Nephron progenitor cell (in vitro differentiated cells): Measurements from ENCODE around the gene NRF1.
"Not testable (repeated sequence)": the region's sequence is repeated elsewhere in the genome, so short reads cannot be mapped to it uniquely, and the experiment has no call there.

ENCODE experiments used
- DNase-seq: peaks from one replicate; pipeline ENCODE4 v3.0.0; 2021
- H3K27ac Mint-ChIP-seq: 2 replicates; pipeline ENCODE4 v1.8.0; 2021; ENCODE audit warnings: mild to moderate bottlenecking, moderate library complexity, mixed read lengths
- H3K27me3 Mint-ChIP-seq: 2 replicates; pipeline ENCODE4 v1.8.0; 2021; ENCODE audit warnings: mild to moderate bottlenecking, low read depth, mixed read lengths; ENCODE audit not compliant: poor library complexity
- H3K36me3 Mint-ChIP-seq: 2 replicates; pipeline ENCODE4 v1.8.0; 2021; ENCODE audit warnings: low read depth, mixed read lengths
- H3K4me1 Mint-ChIP-seq: 2 replicates; pipeline ENCODE4 v1.8.0; 2021; ENCODE audit warnings: mixed read lengths
- H3K4me3 Mint-ChIP-seq: 2 replicates; pipeline ENCODE4 v1.8.0; 2021; ENCODE audit warnings: mild to moderate bottlenecking, moderate library complexity, mixed read lengths
- H3K9me3 Mint-ChIP-seq: 2 replicates; pipeline ENCODE4 v1.8.0; 2021; ENCODE audit warnings: mild to moderate bottlenecking, moderate library complexity, mixed read lengths
- TF ChIP-seq, protein P1 (sequence below): fragments of 200-600 bp; sonication (generic); IDR thresholded peaks from 2 replicates; pipeline ENCODE4 v1.5.0; 2021; ENCODE audit warnings: antibody characterized with exemption

The NRF1 gene

DNA sequence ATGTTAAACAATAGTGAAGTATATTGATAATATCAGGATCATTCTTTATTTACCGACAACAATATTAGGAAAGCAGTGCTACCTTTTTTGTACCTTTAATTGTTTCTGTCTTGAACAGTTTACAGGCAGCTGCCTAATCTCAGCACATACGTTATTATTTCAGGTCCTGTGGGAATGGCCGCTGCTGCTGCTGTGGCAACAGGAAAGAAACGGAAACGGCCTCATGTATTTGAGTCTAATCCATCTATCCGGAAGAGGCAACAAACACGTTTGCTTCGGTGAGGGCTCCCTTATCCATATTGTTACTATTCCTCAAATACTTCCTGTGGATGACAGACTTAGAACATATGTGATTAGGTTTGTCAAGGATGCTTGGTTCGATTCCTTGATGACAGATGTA is 59.7 kb downstream of the NRF1 start:
- TF ChIP-seq, protein P1, sequence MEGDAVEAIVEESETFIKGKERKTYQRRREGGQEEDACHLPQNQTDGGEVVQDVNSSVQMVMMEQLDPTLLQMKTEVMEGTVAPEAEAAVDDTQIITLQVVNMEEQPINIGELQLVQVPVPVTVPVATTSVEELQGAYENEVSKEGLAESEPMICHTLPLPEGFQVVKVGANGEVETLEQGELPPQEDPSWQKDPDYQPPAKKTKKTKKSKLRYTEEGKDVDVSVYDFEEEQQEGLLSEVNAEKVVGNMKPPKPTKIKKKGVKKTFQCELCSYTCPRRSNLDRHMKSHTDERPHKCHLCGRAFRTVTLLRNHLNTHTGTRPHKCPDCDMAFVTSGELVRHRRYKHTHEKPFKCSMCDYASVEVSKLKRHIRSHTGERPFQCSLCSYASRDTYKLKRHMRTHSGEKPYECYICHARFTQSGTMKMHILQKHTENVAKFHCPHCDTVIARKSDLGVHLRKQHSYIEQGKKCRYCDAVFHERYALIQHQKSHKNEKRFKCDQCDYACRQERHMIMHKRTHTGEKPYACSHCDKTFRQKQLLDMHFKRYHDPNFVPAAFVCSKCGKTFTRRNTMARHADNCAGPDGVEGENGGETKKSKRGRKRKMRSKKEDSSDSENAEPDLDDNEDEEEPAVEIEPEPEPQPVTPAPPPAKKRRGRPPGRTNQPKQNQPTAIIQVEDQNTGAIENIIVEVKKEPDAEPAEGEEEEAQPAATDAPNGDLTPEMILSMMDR = no peak
- Mint-ChIP-seq H3K27me3 (no peaks in the 10 kb centered on the region), H3K4me1 (no peaks in the 10 kb centered on the region), H3K36me3 (peaks cover 39% of the 10 kb centered on the region), H3K27ac (no peak overlapping the region), H3K4me3 (no peak overlapping the region), H3K9me3 (peaks cover 21% of the 10 kb centered on the region)
- no peak for DNase-seq

DNA sequence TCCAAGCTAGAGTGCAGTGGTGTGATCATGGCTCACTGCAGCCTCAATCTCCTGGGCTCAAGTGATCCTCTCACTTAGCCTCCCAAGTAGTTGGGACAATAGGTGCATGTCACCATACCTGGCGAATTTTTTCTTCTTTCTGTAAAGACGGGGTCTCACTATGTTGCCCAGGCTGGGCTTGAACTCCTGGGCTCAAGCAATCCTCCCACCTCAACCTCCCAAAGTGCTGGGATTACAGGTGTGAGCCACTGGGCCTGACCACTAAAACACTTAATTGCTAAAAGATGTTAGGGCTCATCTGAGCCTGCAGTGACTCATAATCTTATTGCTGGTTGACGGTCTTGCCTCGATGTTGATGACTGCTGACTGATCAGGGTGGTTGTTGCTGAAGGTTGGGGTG is 63.0 kb downstream of the NRF1 start:
- H3K36me3 Mint-ChIP-seq = peaks cover 55% of the 10 kb centered on the region
- H3K4me1 Mint-ChIP-seq, DNase-seq, H3K27ac Mint-ChIP-seq, H3K27me3 Mint-ChIP-seq, H3K4me3 Mint-ChIP-seq: not testable (repeated sequence)
- peaks cover 26% of the 10 kb centered on the region for H3K9me3 Mint-ChIP-seq

DNA sequence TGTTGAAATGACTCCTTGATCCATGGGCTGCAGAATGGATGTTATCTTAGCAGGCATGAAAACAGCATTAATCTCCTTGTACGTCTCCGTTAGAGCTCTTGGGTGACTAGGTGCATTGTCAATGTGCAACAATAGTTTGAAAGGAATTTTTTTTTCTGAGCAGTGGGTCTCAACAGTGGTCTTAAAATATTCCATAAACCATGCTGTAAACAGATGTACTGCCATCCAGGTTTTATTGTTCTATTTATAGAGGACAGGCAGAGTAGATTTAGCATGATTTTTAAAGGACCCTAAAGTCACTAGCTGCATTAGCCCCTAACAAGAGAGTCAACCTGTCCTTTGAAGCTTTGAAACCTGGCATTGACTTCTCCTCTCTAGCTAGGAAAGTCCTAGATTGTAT is 64.0 kb downstream of the NRF1 start:
- Mint-ChIP-seq H3K9me3 (peaks cover 26% of the 10 kb centered on the region), H3K27me3 (no peaks in the 10 kb centered on the region), H3K4me1 (no peaks in the 10 kb centered on the region), H3K27ac (no peak overlapping the region), H3K36me3 (peaks cover 61% of the 10 kb centered on the region), H3K4me3 (no peak overlapping the region)
- DNase-seq = no peak
- TF ChIP-seq, protein P1 = no peak

DNA sequence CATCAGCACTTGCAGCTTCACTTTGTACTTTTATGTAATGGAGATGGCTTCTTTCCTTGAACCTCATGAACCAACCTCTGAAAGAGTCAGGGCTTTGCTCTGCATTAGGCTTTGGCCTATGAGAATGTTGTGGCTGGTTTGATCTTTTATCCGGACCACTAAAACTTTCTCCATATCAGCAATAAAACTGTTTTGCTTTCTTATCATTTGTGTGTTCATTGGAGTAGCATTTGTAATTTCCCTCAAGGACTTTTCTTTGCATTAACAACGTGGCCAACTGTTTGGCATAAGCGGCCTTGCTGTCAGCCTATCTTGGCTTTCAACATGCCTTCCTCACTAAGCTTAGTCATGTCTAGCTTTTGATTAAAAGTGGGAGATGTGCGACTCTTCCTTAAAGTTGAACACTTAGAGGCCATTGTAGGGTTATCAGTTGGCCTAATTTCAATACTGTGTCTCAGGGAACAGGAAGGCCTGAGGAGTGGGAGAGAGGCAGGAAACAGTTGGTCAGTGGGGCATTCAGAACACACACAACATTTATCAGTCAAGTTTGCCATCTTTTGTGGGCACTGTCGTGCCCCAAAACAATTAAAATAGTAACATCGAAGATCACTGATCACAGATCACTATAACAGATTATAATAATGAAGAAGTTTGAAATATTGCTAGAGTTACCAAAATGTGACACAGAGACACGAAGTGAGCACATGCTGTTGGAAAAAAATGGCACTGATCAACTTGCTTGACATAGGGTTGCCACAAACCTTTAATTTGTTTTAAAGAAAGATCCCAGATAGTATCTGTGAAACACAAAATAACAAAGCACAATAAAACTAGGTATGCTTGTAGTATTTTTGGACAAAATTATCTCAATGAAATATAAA is 64.7 kb downstream of the NRF1 start:
- H3K27me3 Mint-ChIP-seq = no peaks in the 10 kb centered on the region
- H3K4me1 Mint-ChIP-seq = no peaks in the 10 kb centered on the region
- DNase-seq = no peak
- no peak overlapping the region for H3K4me3 Mint-ChIP-seq
- H3K9me3 Mint-ChIP-seq = peaks cover 26% of the 10 kb centered on the region
- TF ChIP-seq, protein P1 = no peak
- H3K36me3 Mint-ChIP-seq = peaks cover 69% of the 10 kb centered on the region
- H3K27ac Mint-ChIP-seq = no peak overlapping the region

DNA sequence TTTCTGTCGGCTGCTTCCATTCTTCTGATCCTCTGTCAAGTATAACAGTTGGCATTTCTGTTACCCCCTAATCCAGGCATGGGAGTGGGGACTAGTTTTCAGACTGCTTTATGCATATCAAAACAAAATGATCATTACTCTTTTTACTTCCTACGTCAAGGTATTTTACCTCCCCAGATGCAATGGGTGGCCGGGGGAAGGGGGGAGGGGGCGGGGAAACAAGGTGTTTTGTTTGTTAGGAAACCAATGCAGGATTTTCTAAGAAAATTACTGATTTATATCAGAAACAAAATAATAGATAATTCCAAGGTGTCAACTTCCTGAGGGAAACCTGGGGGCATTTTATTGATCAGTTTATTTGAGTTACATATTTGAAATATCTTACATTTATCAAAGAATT is 66.3 kb downstream of the NRF1 start:
- H3K4me3 Mint-ChIP-seq = no peak overlapping the region
- no peak for DNase-seq
- H3K36me3 Mint-ChIP-seq = peaks cover 74% of the 10 kb centered on the region
- peaks cover 26% of the 10 kb centered on the region for H3K9me3 Mint-ChIP-seq
- H3K27me3 Mint-ChIP-seq = no peaks in the 10 kb centered on the region
- no peaks in the 10 kb centered on the region for H3K4me1 Mint-ChIP-seq
- H3K27ac Mint-ChIP-seq = peak overlapping the region; percentile 78
- TF ChIP-seq, protein P1 = no peak

DNA sequence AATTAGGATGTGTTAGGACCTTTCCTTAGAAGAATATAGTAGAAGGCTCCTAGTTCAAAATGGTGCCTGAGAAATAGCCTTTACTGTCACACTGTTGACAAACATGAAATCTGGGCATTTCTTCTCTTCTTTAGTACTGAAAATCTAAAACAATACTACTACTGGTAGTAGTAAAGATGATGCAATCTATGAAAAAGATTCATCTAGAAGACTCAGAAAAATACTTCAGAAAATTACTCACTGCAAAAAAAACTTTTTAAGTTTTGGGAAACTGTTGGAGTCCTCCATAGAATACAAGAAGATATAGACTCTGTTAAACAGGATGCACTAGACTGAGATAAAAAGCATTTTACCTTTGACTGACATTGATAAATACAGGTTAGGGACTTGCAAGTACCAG is 67.1 kb downstream of the NRF1 start:
- Mint-ChIP-seq H3K4me3 (no peak overlapping the region), H3K27me3 (no peaks in the 10 kb centered on the region), H3K27ac (no peak overlapping the region), H3K9me3 (peaks cover 26% of the 10 kb centered on the region), H3K4me1 (no peaks in the 10 kb centered on the region), H3K36me3 (peaks cover 79% of the 10 kb centered on the region)
- TF ChIP-seq, protein P1 = no peak
- DNase-seq = no peak
